ENCODE data around the gene SURF4. TPM values are rescaled to one million over a fixed set of nuclear protein-coding genes. Genes with fewer than 3 reads are reported as not detected.

SURF4 gene
- total and polyA plus RNA-seq, 2 of the 13 experiments (the other 11 are each of a cell fraction or from before 2014, with no cell fraction given): 220 to 265 TPM

DNA sequence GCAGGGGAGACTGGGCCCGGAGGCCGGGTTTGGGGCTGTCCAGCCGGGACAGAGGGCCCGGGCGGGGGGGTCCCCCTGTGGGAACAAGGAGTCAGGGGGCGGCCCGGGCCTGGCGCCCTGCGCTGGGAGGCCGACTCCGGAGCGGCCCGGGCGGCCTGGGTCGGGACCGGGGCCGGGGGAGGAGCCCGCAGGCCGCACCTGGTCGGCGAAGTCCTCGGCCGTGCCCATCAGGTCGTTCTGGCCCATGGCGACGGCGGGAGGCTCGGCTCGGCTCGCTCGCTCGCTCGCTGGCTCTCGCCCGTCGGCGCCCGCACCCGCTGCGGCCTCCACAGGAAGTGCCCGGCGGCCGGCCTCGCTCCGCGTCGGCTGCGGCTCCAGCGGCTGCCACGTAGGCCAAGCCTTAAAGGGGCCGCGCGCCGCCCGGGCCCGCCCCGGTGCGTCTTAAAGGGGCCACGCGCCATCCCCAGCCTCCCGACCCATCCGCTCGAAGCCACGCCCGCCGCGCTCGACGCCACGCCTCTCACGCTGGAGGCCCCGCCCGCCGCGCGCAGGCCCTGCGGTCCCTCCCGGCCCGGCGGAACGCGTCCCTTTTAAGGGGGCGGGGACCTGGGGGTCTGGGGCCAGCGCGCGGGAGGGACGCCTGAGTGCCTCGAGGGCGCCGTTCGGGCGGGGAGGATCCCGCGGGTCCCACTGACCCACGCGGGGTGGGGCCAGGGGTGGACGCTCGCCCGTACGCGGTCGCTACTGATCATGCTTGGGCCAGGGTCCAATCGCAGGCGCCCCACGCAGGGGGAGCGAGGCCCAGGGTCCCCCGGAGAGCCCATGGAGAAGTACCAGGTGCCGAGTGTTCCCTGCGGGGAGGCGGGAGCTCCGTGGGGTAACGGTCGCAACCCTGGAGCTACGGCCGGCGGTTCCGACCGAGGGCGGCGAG is at the start of gene SURF4, which contains the start of gene STKLD1 (continued):
- TF ChIP-seq, protein P1, sequence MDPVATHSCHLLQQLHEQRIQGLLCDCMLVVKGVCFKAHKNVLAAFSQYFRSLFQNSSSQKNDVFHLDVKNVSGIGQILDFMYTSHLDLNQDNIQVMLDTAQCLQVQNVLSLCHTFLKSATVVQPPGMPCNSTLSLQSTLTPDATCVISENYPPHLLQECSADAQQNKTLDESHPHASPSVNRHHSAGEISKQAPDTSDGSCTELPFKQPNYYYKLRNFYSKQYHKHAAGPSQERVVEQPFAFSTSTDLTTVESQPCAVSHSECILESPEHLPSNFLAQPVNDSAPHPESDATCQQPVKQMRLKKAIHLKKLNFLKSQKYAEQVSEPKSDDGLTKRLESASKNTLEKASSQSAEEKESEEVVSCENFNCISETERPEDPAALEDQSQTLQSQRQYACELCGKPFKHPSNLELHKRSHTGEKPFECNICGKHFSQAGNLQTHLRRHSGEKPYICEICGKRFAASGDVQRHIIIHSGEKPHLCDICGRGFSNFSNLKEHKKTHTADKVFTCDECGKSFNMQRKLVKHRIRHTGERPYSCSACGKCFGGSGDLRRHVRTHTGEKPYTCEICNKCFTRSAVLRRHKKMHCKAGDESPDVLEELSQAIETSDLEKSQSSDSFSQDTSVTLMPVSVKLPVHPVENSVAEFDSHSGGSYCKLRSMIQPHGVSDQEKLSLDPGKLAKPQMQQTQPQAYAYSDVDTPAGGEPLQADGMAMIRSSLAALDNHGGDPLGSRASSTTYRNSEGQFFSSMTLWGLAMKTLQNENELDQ (CRISPR knock-in tag; IDR thresholded peaks at IDR 0.05; ENCODE audit: borderline replicate concordance): no peak
- TF ChIP-seq NFE2 (CRISPR knock-in tag; IDR thresholded peaks at IDR 0.05) (no peak), ATF7 (IDR thresholded peaks at IDR 0.05) (no peak), ATF7 (CRISPR knock-in tag; IDR thresholded peaks at IDR 0.05) (no peak), SIX4 (CRISPR knock-in tag; IDR thresholded peaks at IDR 0.05) (no peak), ZNF33B (CRISPR knock-in tag; IDR thresholded peaks at IDR 0.05) (no peak), ZNF782 (CRISPR knock-in tag; IDR thresholded peaks at IDR 0.05; ENCODE audit: borderline replicate concordance) (no peak; the same call in 1 of the 2 replicates), EZH2 (conservative IDR thresholded peaks at IDR 0.05; ENCODE audit: low read depth, low read length) (no peak), ZNF282 (IDR thresholded peaks at IDR 0.05; ENCODE audit: partially characterized antibody) (no peak), FOXK1 (CRISPR knock-in tag; IDR thresholded peaks at IDR 0.05; ENCODE audit: borderline replicate concordance, low read depth) (no peak), ZNF264 (CRISPR knock-in tag; IDR thresholded peaks at IDR 0.05) (no peak), RFX1 (IDR thresholded peaks at IDR 0.05) (no peak), HDAC2 (CRISPR knock-in tag; IDR thresholded peaks at IDR 0.05) (peak; percentile 13; the same call in 1 of the 2 replicates), XBP1 (CRISPR knock-in tag; IDR thresholded peaks at IDR 0.05) (peak; percentile 85; the same call in 1 of the 2 replicates), HNRNPL (IDR thresholded peaks at IDR 0.05; ENCODE audit: low read depth, low read length) (0 out of 2 replicates have a peak, but pooled peaks have one; percentile 34), KLF16 (CRISPR knock-in tag; IDR thresholded peaks at IDR 0.05) (peak in 1 of 2 experiments; percentile 58; a peak in 1 of 4 replicates), CC2D1A (CRISPR knock-in tag; IDR thresholded peaks at IDR 0.05) (no peak), NCOA1 (CRISPR knock-in tag; IDR thresholded peaks at IDR 0.05) (0 out of 2 replicates have a peak, but pooled peaks have one; percentile 39)
- TF ChIP-seq, protein P2, sequence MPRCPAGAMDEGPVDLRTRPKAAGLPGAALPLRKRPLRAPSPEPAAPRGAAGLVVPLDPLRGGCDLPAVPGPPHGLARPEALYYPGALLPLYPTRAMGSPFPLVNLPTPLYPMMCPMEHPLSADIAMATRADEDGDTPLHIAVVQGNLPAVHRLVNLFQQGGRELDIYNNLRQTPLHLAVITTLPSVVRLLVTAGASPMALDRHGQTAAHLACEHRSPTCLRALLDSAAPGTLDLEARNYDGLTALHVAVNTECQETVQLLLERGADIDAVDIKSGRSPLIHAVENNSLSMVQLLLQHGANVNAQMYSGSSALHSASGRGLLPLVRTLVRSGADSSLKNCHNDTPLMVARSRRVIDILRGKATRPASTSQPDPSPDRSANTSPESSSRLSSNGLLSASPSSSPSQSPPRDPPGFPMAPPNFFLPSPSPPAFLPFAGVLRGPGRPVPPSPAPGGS (CRISPR knock-in tag; IDR thresholded peaks at IDR 0.05): no peak
- TF ChIP-seq, protein P3, sequence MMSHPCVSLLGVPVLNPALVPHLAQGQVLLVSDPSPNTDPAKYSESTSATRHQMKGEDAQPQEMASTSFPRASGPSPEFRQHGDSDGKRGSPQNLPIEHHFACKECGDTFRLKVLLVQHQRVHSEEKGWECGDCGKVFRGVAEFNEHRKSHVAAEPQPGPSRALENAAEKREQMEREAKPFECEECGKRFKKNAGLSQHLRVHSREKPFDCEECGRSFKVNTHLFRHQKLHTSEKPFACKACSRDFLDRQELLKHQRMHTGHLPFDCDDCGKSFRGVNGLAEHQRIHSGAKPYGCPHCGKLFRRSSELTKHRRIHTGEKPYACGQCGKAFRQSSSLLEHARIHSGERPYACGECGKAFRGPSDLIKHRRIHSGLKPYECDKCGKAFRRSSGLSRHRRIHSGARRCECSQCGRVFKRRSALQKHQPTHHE (CRISPR knock-in tag; IDR thresholded peaks at IDR 0.05; ENCODE audit: borderline replicate concordance): no peak
- TF ChIP-seq, protein P4, sequence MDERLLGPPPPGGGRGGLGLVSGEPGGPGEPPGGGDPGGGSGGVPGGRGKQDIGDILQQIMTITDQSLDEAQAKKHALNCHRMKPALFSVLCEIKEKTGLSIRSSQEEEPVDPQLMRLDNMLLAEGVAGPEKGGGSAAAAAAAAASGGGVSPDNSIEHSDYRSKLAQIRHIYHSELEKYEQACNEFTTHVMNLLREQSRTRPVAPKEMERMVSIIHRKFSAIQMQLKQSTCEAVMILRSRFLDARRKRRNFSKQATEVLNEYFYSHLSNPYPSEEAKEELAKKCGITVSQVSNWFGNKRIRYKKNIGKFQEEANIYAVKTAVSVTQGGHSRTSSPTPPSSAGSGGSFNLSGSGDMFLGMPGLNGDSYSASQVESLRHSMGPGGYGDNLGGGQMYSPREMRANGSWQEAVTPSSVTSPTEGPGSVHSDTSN (CRISPR knock-in tag; IDR thresholded peaks at IDR 0.05): no peak
- TF ChIP-seq, protein P5, sequence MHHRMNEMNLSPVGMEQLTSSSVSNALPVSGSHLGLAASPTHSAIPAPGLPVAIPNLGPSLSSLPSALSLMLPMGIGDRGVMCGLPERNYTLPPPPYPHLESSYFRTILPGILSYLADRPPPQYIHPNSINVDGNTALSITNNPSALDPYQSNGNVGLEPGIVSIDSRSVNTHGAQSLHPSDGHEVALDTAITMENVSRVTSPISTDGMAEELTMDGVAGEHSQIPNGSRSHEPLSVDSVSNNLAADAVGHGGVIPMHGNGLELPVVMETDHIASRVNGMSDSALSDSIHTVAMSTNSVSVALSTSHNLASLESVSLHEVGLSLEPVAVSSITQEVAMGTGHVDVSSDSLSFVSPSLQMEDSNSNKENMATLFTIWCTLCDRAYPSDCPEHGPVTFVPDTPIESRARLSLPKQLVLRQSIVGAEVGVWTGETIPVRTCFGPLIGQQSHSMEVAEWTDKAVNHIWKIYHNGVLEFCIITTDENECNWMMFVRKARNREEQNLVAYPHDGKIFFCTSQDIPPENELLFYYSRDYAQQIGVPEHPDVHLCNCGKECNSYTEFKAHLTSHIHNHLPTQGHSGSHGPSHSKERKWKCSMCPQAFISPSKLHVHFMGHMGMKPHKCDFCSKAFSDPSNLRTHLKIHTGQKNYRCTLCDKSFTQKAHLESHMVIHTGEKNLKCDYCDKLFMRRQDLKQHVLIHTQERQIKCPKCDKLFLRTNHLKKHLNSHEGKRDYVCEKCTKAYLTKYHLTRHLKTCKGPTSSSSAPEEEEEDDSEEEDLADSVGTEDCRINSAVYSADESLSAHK (CRISPR knock-in tag; IDR thresholded peaks at IDR 0.05; ENCODE audit: borderline replicate concordance): no peak
